Cerebellar cortex (tissue), 1 donor: ENCODE results near the gene SAP30BP.

Source experiments
- DNase-seq: peaks from one replicate; pipeline ENCODE4 v3.0.0-alpha.2; 2015; ENCODE audit warnings: low spot score

The SAP30BP gene

GRCh38 chr17:75647061-75647460 is 20.1 kb upstream of the SAP30BP start:
- no peak for DNase-seq

GRCh38 chr17:75647921-75648320 is 19.2 kb upstream of the SAP30BP start:
- DNase-seq = no peak

- no peak for DNase-seq
These were observed 17.5 kb upstream of the SAP30BP start for GRCh38 chr17:75649687-75650086.

GRCh38 chr17:75650874-75651273 is 16.3 kb upstream of the SAP30BP start:
- DNase-seq = no peak

- no peak for DNase-seq
These were observed 14.8 kb upstream of the SAP30BP start for GRCh38 chr17:75652341-75652740.

- DNase-seq = peak; percentile 44
These were observed 14.1 kb upstream of the SAP30BP start for GRCh38 chr17:75652934-75653549.

GRCh38 chr17:75654176-75654575 is 13.0 kb upstream of the SAP30BP start:
- peak; percentile 26 for DNase-seq

- no peak for DNase-seq
These were observed 8.9 kb upstream of the SAP30BP start for GRCh38 chr17:75658237-75658636.

GRCh38 chr17:75661531-75661930 is 5.6 kb upstream of the SAP30BP start:
- no peak for DNase-seq

- DNase-seq = no peak
These were observed 4.6 kb upstream of the SAP30BP start for GRCh38 chr17:75662511-75662910.

- no peak for DNase-seq
These were observed 3.0 kb upstream of the SAP30BP start for GRCh38 chr17:75664099-75664549.

- DNase-seq = no peak
These were observed 1.2 kb upstream of the SAP30BP start for GRCh38 chr17:75665981-75666380.

- no peak for DNase-seq
These were observed 687 bp downstream of the SAP30BP start for GRCh38 chr17:75667825-75668224.

GRCh38 chr17:75668489-75668888 is 1.4 kb downstream of the SAP30BP start:
- no peak for DNase-seq

- no peak for DNase-seq
These were observed 3.7 kb downstream of the SAP30BP start for GRCh38 chr17:75670868-75671267.

- DNase-seq = no peak
These were observed 4.9 kb downstream of the SAP30BP start for GRCh38 chr17:75672011-75672410.

GRCh38 chr17:75673487-75673886 is 6.3 kb downstream of the SAP30BP start:
- no peak for DNase-seq

- no peak for DNase-seq
These were observed 9.3 kb downstream of the SAP30BP start for GRCh38 chr17:75676461-75676860.

GRCh38 chr17:75679706-75680211 is 12.6 kb downstream of the SAP30BP start:
- no peak for DNase-seq

- no peak for DNase-seq
These were observed 13.3 kb downstream of the SAP30BP start for GRCh38 chr17:75680431-75680830.

- DNase-seq = no peak
These were observed 14.2 kb downstream of the SAP30BP start for GRCh38 chr17:75681289-75681688.

GRCh38 chr17:75683583-75683982 is 16.4 kb downstream of the SAP30BP start:
- DNase-seq = no peak

GRCh38 chr17:75684249-75684648 is 17.1 kb downstream of the SAP30BP start:
- DNase-seq = no peak

- DNase-seq = no peak
These were observed 17.8 kb downstream of the SAP30BP start for GRCh38 chr17:75684924-75685323.
